Activated CD4-positive, alpha-beta T cell treated with anti-CD3 and anti-CD28 coated beads, Interleukin-2, amount 10 ng/mL, durations not matched to agents 7 days and 5 days (primary cell): ENCODE data around the gene BICD1. TPM values are rescaled to one million over a fixed set of nuclear protein-coding genes. Genes with fewer than 3 reads are reported as not detected.
A peak's percentile ranks its signal among the peaks of the same experiment; 100 is the strongest.

Experiments
- CTCF ChIA-PET: fragments of 350-600 bp; sonication (Branson Sonifier 250); formaldehyde crosslinking; loops from one replicate; lab custom pipeline; 2021; ENCODE audit warnings: antibody characterized with exemption; lab: Charles Lee
- POLR2A ChIA-PET: fragments of 350-600 bp; sonication (Branson Sonifier 250); formaldehyde crosslinking; loops from one replicate; lab custom pipeline; 2021; ENCODE audit warnings: antibody characterized with exemption; lab: Charles Lee
- DNase-seq: peaks from one replicate; pipeline ENCODE4 v3.0.0-alpha.2; 2020
- H3K27ac Mint-ChIP-seq: one replicate; pipeline ENCODE4 v1.8.0; 2021; ENCODE audit warnings: mild to moderate bottlenecking, moderate library complexity, mixed read lengths
- H3K27me3 Mint-ChIP-seq: one replicate; pipeline ENCODE4 v1.8.0; 2021; ENCODE audit warnings: mixed read lengths
- H3K36me3 Mint-ChIP-seq: one replicate; pipeline ENCODE4 v1.8.0; 2021; ENCODE audit warnings: low read depth, mixed read lengths
- H3K4me1 Mint-ChIP-seq: one replicate; pipeline ENCODE4 v1.8.0; 2021; ENCODE audit warnings: mixed read lengths
- H3K4me3 Mint-ChIP-seq: one replicate; pipeline ENCODE4 v1.8.0; 2021; ENCODE audit warnings: mild to moderate bottlenecking, moderate library complexity, mixed read lengths
- H3K9me3 Mint-ChIP-seq: one replicate; pipeline ENCODE4 v1.8.0; 2021; ENCODE audit warnings: mixed read lengths
- total RNA-seq, 2 experiments: library from RNA; stranded (reverse); gene quantifications; one replicate each; pipeline ENCODE4 v1.2.3, GENCODE V29; 2021

The BICD1 gene
- 10 to 100 TPM; 20.2 to 22.4 TPM for total RNA-seq

GRCh38 chr12:32106517-32107358 lies at the start of gene BICD1:
TSS of gene BICD1 (plus strand) at chr12:32106847. CDS start at chr12:32107332, 485 bp downstream.
- Mint-ChIP-seq H3K4me3 (peak within 1 kb of the TSS; percentile 94), H3K9me3 (peaks cover 2% of the 10 kb centered on the region), H3K27me3 (peaks cover 4% of the 10 kb centered on the region), H3K27ac (peak within 1 kb of the TSS; percentile 96), H3K4me1 (peaks cover 28% of the 10 kb centered on the region), H3K36me3 (no peaks in the 10 kb centered on the region)
- POLR2A ChIA-PET: interaction anchor here (0.6 to 0.7 kb wide), 2 partner anchors 21 to 59 kb away, joined by 3 to 4 read pairs; no protein-coding TSS in a partner anchor
- CTCF ChIA-PET: interaction anchor here (0.6 to 1.7 kb wide), 11 partner anchors 9 to 649 kb away, joined by 3 to 8 read pairs (median 3); partner anchors contain the start of gene YARS2
- peak; percentile 74 for DNase-seq

- H3K36me3 Mint-ChIP-seq: no peaks in the 10 kb centered on the region
- no peak overlapping the region for H3K4me3 Mint-ChIP-seq
- H3K27ac Mint-ChIP-seq: no peak overlapping the region
- H3K4me1 Mint-ChIP-seq: peaks cover 15% of the 10 kb centered on the region
- POLR2A ChIA-PET: no interaction called here
- H3K27me3 Mint-ChIP-seq: no peaks in the 10 kb centered on the region
- no peak for DNase-seq
- peaks cover 6% of the 10 kb centered on the region for H3K9me3 Mint-ChIP-seq
- CTCF ChIA-PET: interaction anchor here (0.6 to 2.3 kb wide), 9 partner anchors 8 to 408 kb away, joined by 3 to 10 read pairs (median 3); partner anchors contain the start of gene BICD1
These were observed 45.6 kb upstream of the BICD1 start for GRCh38 chr12:32061033-32061432.

GRCh38 chr12:32062881-32063280 lies 43.8 kb upstream of the BICD1 start:
- POLR2A ChIA-PET: no interaction called here
- H3K4me1 Mint-ChIP-seq: peaks cover 15% of the 10 kb centered on the region

GRCh38 chr12:32063796-32064195 lies 42.9 kb upstream of the BICD1 start:
- H3K27ac Mint-ChIP-seq: no peak overlapping the region
- H3K36me3 Mint-ChIP-seq: no peaks in the 10 kb centered on the region
- H3K4me3 Mint-ChIP-seq: no peak overlapping the region
- CTCF ChIA-PET: interaction anchor here (0.9 to 1.1 kb wide), 5 partner anchors 10 to 411 kb away, joined by 3 to 4 read pairs (median 3); no protein-coding TSS in a partner anchor
- no peaks in the 10 kb centered on the region for H3K27me3 Mint-ChIP-seq
- no peak for DNase-seq
- H3K4me1 Mint-ChIP-seq: peaks cover 15% of the 10 kb centered on the region
- no peaks in the 10 kb centered on the region for H3K9me3 Mint-ChIP-seq
- POLR2A ChIA-PET: no interaction called here

More at GRCh38 chr12:32062881-32063280, 43.8 kb upstream of the BICD1 start:
- no peaks in the 10 kb centered on the region for H3K27me3 Mint-ChIP-seq
- H3K27ac Mint-ChIP-seq: no peak overlapping the region
- no peak for DNase-seq
- H3K9me3 Mint-ChIP-seq: no peaks in the 10 kb centered on the region
- CTCF ChIA-PET: interaction anchor here (0.9 to 1.1 kb wide), 3 partner anchors 10 to 339 kb away, joined by 3 to 4 read pairs (median 3); no protein-coding TSS in a partner anchor
- H3K4me3 Mint-ChIP-seq: no peak overlapping the region
- no peaks in the 10 kb centered on the region for H3K36me3 Mint-ChIP-seq

GRCh38 chr12:32066206-32066605 lies 40.4 kb upstream of the BICD1 start:
- ChIA-PET POLR2A (no interaction called here), CTCF (no interaction called here)
- no peak overlapping the region for H3K4me3 Mint-ChIP-seq
- H3K36me3 Mint-ChIP-seq: no peaks in the 10 kb centered on the region
- no peak overlapping the region for H3K27ac Mint-ChIP-seq
- H3K9me3 Mint-ChIP-seq: no peaks in the 10 kb centered on the region
- peaks cover 2% of the 10 kb centered on the region for H3K4me1 Mint-ChIP-seq
- no peak for DNase-seq
- no peaks in the 10 kb centered on the region for H3K27me3 Mint-ChIP-seq

- Mint-ChIP-seq H3K27ac (no peak overlapping the region), H3K4me3 (no peak overlapping the region), H3K9me3 (peaks cover 5% of the 10 kb centered on the region), H3K27me3 (no peaks in the 10 kb centered on the region), H3K36me3 (no peaks in the 10 kb centered on the region), H3K4me1 (no peaks in the 10 kb centered on the region)
- DNase-seq: no peak
- ChIA-PET CTCF (interaction anchor here (0.7 to 1.4 kb wide), 3 partner anchors 9 to 686 kb away, joined by 3 to 7 read pairs (median 4); no protein-coding TSS in a partner anchor), POLR2A (no interaction called here)
These were observed 37.6 kb upstream of the BICD1 start for GRCh38 chr12:32069071-32069470.

- no peaks in the 10 kb centered on the region for H3K4me1 Mint-ChIP-seq
- POLR2A ChIA-PET: no interaction called here
- no peak overlapping the region for H3K4me3 Mint-ChIP-seq
- H3K36me3 Mint-ChIP-seq: peaks cover 2% of the 10 kb centered on the region
- CTCF ChIA-PET: interaction anchor here (1.4 kb wide), 1 partner anchor 9 kb away, joined by 7 read pairs; no protein-coding TSS in a partner anchor
- DNase-seq: no peak
- no peaks in the 10 kb centered on the region for H3K27me3 Mint-ChIP-seq
- peaks cover 5% of the 10 kb centered on the region for H3K9me3 Mint-ChIP-seq
- no peak overlapping the region for H3K27ac Mint-ChIP-seq
These were observed 36.9 kb upstream of the BICD1 start for GRCh38 chr12:32069731-32070130.

GRCh38 chr12:32070370-32070769 lies 36.3 kb upstream of the BICD1 start:
- DNase-seq: no peak
- peaks cover 5% of the 10 kb centered on the region for H3K9me3 Mint-ChIP-seq
- no peak overlapping the region for H3K27ac Mint-ChIP-seq
- no peaks in the 10 kb centered on the region for H3K27me3 Mint-ChIP-seq
- ChIA-PET CTCF (no interaction called here), POLR2A (no interaction called here)
- H3K4me1 Mint-ChIP-seq: no peaks in the 10 kb centered on the region
- H3K4me3 Mint-ChIP-seq: no peak overlapping the region
- peaks cover 2% of the 10 kb centered on the region for H3K36me3 Mint-ChIP-seq

- H3K36me3 Mint-ChIP-seq: peaks cover 2% of the 10 kb centered on the region
- H3K27me3 Mint-ChIP-seq: no peaks in the 10 kb centered on the region
- H3K4me3 Mint-ChIP-seq: no peak overlapping the region
- H3K27ac Mint-ChIP-seq: no peak overlapping the region
- H3K9me3 Mint-ChIP-seq: peaks cover 5% of the 10 kb centered on the region
- CTCF ChIA-PET: interaction anchor here (0.6 to 0.9 kb wide), 4 partner anchors 31 to 1046 kb away, joined by 3 to 4 read pairs (median 4); no protein-coding TSS in a partner anchor
- POLR2A ChIA-PET: no interaction called here
- no peak for DNase-seq
- no peaks in the 10 kb centered on the region for H3K4me1 Mint-ChIP-seq
These were observed 34.5 kb upstream of the BICD1 start for GRCh38 chr12:32072102-32072501.

- H3K36me3 Mint-ChIP-seq: peaks cover 2% of the 10 kb centered on the region
- H3K4me3 Mint-ChIP-seq: no peak overlapping the region
- ChIA-PET CTCF (interaction anchor here (0.6 kb wide), 2 partner anchors 216 to 271 kb away, joined by 3 read pairs; no protein-coding TSS in a partner anchor), POLR2A (no interaction called here)
- no peaks in the 10 kb centered on the region for H3K27me3 Mint-ChIP-seq
- no peak overlapping the region for H3K27ac Mint-ChIP-seq
- H3K9me3 Mint-ChIP-seq: peaks cover 5% of the 10 kb centered on the region
- no peak for DNase-seq
- H3K4me1 Mint-ChIP-seq: no peaks in the 10 kb centered on the region
These were observed 32.2 kb upstream of the BICD1 start for GRCh38 chr12:32074432-32074831.

- Mint-ChIP-seq H3K36me3 (peaks cover 2% of the 10 kb centered on the region), H3K4me3 (no peak overlapping the region), H3K27ac (no peak overlapping the region), H3K27me3 (no peaks in the 10 kb centered on the region), H3K9me3 (peaks cover 5% of the 10 kb centered on the region), H3K4me1 (no peaks in the 10 kb centered on the region)
- CTCF ChIA-PET: no interaction called here
- no peak for DNase-seq
- POLR2A ChIA-PET: no interaction called here
These were observed 29.7 kb upstream of the BICD1 start for GRCh38 chr12:32076941-32077340.

- no peak overlapping the region for H3K27ac Mint-ChIP-seq
- ChIA-PET CTCF (interaction anchor here (0.6 kb wide), 1 partner anchor 25 kb away, joined by 4 read pairs; no protein-coding TSS in a partner anchor), POLR2A (no interaction called here)
- no peaks in the 10 kb centered on the region for H3K36me3 Mint-ChIP-seq
- DNase-seq: no peak
- H3K27me3 Mint-ChIP-seq: no peaks in the 10 kb centered on the region
- no peak overlapping the region for H3K4me3 Mint-ChIP-seq
- no peaks in the 10 kb centered on the region for H3K4me1 Mint-ChIP-seq
- no peaks in the 10 kb centered on the region for H3K9me3 Mint-ChIP-seq
These were observed 26.2 kb upstream of the BICD1 start for GRCh38 chr12:32080435-32080834.

GRCh38 chr12:32083489-32083888 lies 23.2 kb upstream of the BICD1 start:
- H3K9me3 Mint-ChIP-seq: peaks cover 2% of the 10 kb centered on the region
- H3K36me3 Mint-ChIP-seq: no peaks in the 10 kb centered on the region
- ChIA-PET CTCF (no interaction called here), POLR2A (no interaction called here)
- DNase-seq: no peak
- H3K27me3 Mint-ChIP-seq: no peaks in the 10 kb centered on the region
- H3K4me3 Mint-ChIP-seq: no peak overlapping the region
- H3K4me1 Mint-ChIP-seq: no peaks in the 10 kb centered on the region
- H3K27ac Mint-ChIP-seq: no peak overlapping the region
